Gastroesophageal sphincter (tissue), 3 donors: ENCODE results near the gene PAH.

Experiments used
- EP300 ChIP-seq: sonication (generic); formaldehyde crosslinking; IDR thresholded peaks from one replicate; pipeline ENCODE4 v1.6.1; 2017; ENCODE audit warnings: antibody characterized with exemption, mild to moderate bottlenecking
- POLR2A ChIP-seq, 2 donors: fragments of 450-650 bp; IDR thresholded peaks; one replicate each; pipeline ENCODE4 v1.6.1; 2017; ENCODE audit warnings: antibody characterized with exemption in 2 of 2, mild to moderate bottlenecking in 2 of 2, moderate library complexity in 1 of 2
- TF ChIP-seq, protein P1 (sequence below), 4 experiments: fragments of 200-600 bp in 2 of 4; fragments of 450-650 bp in 2 of 4; sonication (generic) in 1 of 4; IDR thresholded peaks; one replicate each; pipeline ENCODE4 v1.5.1; 2017 to 2019; ENCODE audit warnings: antibody characterized with exemption in 4 of 4, mild to moderate bottlenecking in 2 of 4, moderate library complexity in 2 of 4

DNA sequence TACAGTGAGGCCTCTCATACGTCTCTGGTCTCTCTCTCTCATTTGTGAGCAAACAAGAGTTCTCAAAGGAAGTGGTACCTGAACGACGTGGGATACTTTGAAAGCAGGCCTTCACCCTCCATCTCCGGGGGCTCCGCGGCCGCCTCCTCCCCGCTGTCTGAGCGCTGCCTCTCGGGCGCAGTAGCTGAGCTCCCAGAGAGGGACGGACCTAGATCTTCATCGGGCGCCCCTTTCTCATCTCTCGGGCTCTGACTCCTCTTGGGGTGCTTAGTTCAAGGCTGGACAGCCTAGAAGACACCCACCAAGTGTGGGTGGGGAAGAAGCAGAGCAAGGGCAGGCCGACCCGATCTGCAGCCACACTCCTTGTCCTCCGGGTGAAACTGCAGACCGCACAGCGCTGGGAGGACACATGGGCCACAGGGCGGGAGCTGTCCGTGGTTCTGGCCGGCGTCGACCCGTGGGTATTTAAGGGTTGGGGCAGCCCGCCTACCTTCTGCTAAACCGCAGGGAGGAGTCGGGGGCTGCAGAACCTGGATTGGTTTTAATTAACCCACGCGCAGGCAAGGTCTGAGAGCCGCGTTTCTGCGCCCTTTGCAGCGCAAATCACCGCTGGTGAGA lies 92.7 kb downstream of the PAH start:
- TF ChIP-seq, protein P1, sequence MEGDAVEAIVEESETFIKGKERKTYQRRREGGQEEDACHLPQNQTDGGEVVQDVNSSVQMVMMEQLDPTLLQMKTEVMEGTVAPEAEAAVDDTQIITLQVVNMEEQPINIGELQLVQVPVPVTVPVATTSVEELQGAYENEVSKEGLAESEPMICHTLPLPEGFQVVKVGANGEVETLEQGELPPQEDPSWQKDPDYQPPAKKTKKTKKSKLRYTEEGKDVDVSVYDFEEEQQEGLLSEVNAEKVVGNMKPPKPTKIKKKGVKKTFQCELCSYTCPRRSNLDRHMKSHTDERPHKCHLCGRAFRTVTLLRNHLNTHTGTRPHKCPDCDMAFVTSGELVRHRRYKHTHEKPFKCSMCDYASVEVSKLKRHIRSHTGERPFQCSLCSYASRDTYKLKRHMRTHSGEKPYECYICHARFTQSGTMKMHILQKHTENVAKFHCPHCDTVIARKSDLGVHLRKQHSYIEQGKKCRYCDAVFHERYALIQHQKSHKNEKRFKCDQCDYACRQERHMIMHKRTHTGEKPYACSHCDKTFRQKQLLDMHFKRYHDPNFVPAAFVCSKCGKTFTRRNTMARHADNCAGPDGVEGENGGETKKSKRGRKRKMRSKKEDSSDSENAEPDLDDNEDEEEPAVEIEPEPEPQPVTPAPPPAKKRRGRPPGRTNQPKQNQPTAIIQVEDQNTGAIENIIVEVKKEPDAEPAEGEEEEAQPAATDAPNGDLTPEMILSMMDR (IDR thresholded peaks at IDR 0.05) = no peak
- TF ChIP-seq EP300 = no peak
- no peak for TF ChIP-seq POLR2A (IDR thresholded peaks at IDR 0.05)
